Stimulated activated CD8-positive, alpha-beta memory T cell treated with anti-CD3 and anti-CD28 coated beads, Interleukin-7, amount 100 ng/mL, for 48 hours (primary cell): ENCODE data around the gene STK38.
"Not testable (repeated sequence)": the region's sequence is repeated elsewhere in the genome, so short reads cannot be mapped to it uniquely, and the experiment has no call there.

Experiments
- DNase-seq, 2 donors: peaks; one replicate each; pipeline ENCODE4 v3.0.0-alpha.2; 2020; ENCODE audit warnings: low read depth in 1 of 2; ENCODE audit errors: extremely low read depth in 1 of 2

Gene STK38

DNA sequence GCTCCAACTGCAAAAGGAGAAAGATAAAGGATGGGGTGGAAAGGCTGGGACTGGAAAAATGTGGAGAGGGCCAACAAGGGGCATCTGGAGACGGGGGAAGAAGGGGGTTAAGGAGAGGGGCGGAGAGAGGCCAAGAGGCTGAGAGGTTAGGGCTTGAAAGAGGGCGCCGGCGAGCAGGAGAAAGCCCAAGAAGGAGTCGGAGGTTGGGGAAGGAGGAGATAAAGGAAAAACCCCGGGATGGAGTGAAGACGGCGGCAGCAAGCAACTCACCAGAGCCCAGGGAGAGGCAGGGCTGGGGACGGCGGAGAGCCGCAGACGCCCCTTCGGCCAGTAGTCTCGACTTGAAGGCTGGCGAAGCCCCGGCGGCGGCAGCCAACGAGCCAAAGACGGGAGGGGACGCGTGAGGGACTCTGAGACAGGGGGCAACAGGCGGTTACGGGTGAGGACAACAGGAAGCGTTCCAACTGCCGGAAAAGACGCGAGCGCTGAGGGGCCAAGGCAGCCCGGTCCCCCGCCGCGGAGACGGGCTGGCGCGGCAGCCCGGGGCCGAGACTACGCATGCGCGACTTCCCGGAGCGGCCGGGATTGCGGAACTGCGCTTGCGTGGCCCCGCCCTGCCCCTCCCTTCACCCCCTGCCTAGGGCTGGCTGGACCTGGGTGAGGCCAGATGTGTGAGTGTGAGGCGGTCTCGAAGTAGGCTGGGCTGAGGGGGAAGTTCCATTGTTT is at the start of gene STK38:
TSS of gene STK38 (minus strand) at position 560 of the 726 bp plus-strand sequence. CDS start 7,277 bp downstream, outside the sequence.
- peak; percentile 87 to 93 for DNase-seq

DNA sequence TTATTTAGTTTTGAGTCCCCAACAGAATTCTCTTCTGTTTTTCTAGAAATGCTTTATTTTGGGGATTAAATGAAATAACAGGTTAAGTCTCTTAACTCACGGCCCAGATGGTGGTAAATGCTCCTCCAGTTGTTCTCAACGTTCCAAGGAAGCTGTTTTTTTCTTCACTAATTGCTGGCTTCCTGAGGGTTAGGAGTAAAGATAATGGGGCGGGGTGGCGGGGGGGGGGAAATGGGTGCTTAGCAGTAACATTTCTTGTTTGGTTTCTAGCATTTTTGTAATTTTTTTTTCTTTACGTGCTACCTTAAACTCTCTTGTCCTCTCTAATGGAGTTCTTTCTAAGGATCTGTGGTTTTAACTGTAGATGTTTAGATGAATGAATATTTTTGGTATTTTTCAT is 49.1 kb upstream of the STK38 start:
- no peak for DNase-seq

- no peak for DNase-seq
Measured at GRCh38 chr6:36594816-36595643, 47.8 kb upstream of the STK38 start.

DNA sequence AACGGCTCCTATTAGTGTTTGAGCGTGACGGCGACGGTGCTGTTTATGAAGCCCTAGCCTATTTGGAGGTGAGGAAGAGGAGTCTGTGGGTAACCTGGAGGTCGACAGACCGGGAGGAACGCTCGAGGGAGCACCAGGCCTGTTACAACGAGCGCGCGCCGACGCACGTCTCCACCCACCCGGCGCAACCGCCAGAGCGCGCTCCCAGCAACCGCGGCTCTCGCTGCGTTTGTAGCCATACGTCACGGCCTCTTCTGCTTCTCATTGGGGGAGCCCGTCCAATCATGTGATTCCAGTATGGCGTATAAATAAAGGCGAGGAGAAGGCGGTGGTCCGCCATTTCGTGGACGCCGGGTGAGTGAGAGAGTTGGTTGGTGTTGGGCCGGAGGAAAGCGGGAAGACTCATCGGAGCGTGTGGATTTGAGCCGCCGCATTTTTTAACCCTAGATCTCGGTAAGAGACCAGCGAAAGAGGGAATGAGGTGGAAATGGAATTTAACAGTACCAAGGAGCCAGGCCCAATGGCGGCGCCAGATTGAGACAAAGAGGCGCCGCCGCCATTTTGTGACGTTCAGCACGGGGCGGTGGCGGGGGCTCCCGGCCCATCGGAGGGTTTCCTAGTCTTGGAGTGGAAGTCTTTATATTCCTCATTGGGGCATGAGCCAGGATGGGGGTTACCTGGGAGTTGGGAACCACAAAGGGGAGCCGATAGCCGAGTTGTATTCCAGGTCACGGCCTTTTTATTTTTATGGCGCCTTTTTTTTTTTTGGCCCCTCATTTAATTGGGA is 46.9 kb upstream of the STK38 start, which contains the start of gene SRSF3:
TSS of gene SRSF3 (plus strand) at position 334 of the 787 bp plus-strand sequence. CDS start 2,401 bp downstream, outside the sequence.
- peak; percentile 89 to 93 for DNase-seq

GRCh38 chr6:36593569-36594028 is 46.3 kb upstream of the STK38 start:
- no peak for DNase-seq

GRCh38 chr6:36592221-36592655 is 45.0 kb upstream of the STK38 start:
- no peak for DNase-seq

- DNase-seq = no peak
Measured at GRCh38 chr6:36590237-36590636, 43.0 kb upstream of the STK38 start.

- DNase-seq = not testable (repeated sequence)
Measured at GRCh38 chr6:36589025-36589400, 41.7 kb upstream of the STK38 start.

GRCh38 chr6:36586606-36587005 is 39.3 kb upstream of the STK38 start:
- DNase-seq = no peak

DNA sequence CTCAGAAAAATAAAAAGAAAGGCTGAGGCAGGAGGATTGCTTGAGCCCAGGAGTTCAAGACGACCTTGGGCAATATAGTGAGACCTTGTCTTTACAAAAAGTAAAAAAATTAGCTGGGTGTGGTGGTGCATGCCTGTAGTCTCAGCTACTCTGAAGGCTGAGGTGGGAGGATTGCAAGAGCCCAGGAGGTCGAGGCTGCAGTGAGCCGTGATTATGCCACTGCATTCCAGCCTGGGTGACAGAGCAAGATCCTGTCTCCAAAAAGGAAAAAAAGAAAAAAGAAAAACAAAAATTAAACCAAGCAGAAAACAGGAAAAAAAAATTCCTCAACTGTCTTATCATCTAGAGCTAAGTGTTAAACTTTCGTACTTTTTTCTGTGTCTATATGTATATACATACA is 34.4 kb upstream of the STK38 start:
- DNase-seq = no peak

DNA sequence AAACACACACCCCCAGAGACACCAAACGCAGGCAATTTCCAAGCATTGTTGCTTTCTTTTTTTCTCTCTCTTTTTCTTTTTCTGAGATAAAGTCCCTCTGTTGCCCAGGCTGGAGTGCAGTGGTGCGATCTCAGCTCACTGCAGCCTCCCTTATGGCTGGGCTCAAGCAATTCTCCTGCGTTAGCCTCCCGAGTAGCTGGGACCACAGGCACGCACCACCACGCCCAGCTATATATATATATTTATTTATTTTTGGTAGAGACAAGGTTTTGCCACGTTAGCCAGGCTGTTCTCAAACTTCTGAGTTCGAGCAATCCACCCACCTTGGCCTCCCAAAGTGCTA is 32.9 kb upstream of the STK38 start:
- DNase-seq = no peak

DNA sequence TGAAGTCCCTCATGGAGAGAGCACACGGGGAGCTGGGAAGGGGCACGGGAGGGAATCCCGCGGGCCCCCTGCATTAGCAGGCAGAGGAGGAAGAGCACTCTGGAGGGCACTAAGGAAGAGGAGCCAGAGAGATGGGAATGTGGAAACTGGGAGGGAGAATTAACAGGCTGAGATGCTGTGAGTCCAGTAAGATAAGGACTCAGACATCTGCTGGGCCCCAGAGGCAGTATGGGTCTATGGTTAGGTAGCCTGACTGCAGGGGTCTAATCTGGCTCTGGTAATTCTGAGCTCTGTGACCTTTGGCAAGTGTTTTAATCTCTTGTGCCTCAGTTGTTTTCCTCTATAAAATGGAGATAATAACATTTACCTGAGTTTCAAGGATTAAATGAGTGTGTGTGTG is 31.2 kb upstream of the STK38 start:
- no peak for DNase-seq

- DNase-seq = no peak
Measured at GRCh38 chr6:36578030-36578429, 30.8 kb upstream of the STK38 start.

- DNase-seq = no peak
Measured at GRCh38 chr6:36577301-36577700, 30.0 kb upstream of the STK38 start.

DNA sequence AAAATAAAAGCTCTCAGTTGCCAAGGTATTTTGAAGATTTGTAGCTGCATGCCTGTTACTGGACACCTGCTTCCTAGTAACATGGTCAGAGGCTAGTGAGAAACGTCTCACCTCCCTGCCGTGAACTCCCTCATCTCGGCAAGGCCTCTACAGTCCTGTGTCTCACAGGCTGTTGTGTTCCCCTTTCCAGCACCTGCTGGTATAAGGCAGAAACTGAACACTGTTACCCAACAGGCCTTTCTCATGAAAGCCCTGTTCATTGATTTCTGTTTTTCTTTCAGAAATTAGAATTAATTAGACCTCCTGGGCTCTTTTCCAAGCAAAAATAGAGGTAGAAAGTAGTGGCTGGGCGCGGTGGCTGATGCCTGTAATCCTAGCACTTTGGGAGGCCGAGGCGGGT is 29.3 kb upstream of the STK38 start:
- no peak for DNase-seq

- DNase-seq = no peak
Measured at GRCh38 chr6:36574679-36575078, 27.4 kb upstream of the STK38 start.

DNA sequence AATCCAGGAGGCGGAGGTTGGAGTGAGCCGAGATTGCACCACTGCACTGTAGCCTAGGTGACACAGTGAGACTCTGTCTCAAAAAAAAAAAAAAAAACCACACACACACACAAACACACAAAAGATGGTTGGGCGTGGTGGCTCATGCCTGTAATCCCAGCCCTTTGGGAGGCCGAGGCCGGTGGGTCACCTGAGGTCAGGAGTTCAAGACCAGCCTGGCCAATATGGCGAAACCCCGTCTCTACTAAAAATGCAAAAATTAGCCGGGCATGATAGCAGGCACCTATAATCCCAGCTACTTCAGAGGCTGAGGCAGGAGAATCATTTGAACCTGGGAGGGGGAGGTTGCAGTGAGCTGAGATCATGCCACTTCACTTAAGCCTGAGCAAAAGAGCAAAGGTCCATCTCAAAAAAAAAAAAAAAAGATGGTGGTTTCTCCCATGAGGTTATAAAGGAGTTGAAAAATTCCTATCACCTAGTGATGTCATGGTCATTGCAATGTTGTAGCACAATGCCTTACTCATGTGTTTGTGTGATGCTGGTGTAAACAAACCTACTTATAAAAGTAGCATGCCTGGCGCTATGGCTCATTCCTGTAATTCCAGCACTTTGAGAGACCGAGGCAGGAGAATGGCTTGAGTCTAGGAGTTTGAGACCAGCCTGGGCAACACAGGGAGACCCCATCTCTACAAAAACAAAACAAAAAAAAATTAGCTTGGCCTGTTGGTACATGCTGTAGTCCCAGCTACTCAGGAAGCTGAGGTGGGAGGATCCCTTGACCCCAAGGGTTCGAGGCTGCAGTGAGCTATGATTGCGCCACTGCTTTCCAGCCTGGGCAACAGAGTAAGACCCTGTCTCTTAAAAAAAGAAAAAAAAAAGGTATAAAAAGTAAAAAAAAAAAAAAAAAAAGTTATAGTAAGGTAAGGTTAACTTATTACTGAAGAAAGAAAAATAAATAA is 25.4 kb upstream of the STK38 start:
- DNase-seq = not testable (repeated sequence)

GRCh38 chr6:36571122-36572043 is 24.1 kb upstream of the STK38 start:
- DNase-seq = no peak

DNA sequence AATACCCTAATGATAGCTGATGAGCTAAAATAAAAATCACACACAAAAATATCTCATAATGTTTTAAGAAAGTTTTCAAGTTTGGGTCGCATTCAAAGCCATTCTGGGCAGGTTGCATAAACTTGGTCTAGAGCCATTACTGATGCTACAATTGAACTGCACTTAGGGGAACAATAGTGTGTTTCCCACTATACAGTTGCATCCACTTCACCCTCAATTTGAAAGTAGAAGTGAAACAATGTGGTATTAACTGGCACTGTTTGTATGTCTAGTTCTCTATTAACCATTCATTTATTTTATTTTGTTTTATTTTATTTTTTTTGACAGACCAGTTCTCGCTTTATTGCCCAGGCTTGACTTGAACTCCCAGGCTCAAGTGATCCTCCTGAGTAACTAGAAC is 23.0 kb upstream of the STK38 start:
- DNase-seq = no peak
